Measurements from ENCODE around the gene SLC22A31. TPM values are rescaled to one million over a fixed set of nuclear protein-coding genes. Genes with fewer than 3 reads are reported as not detected.

SLC22A31 gene
- total RNA-seq, 1 donor from 2014 or later = 2.3 TPM

Other genes starting within 250 kb of the SLC22A31 start
- gene CBFA2T3, start 223.3 kb downstream of the SLC22A31 start, total RNA-seq = not detected in 2 replicates
- gene ACSF3, start 106.7 kb downstream of the SLC22A31 start, total RNA-seq = 41.1 and 41.6 TPM in 2 replicates
- gene CDH15, start 28.8 kb downstream of the SLC22A31 start, total RNA-seq = not detected in 2 replicates
- 6.0 and 9.8 TPM in 2 replicates for gene ZNF778, start 17.2 kb upstream of the SLC22A31 start, total RNA-seq

Data from activated CD4-positive, alpha-beta T cell treated with anti-CD3 and anti-CD28 coated beads, Interleukin-2, amount 10 ng/mL, durations not matched to agents 24 days and 14 days (primary cell).